ENCODE data around the gene CNOT3. TPM values are rescaled to one million over a fixed set of nuclear protein-coding genes. Genes with fewer than 3 reads are reported as not detected.
"Not testable (repeated sequence)": the region's sequence is repeated elsewhere in the genome, so short reads cannot be mapped to it uniquely, and the experiment has no call there.

Gene CNOT3
- total RNA-seq, 4 donors from 2014 or later: 18.0 to 27.9 (median 18.7) TPM

GRCh38 chr19:54099190-54099902 is 38.2 kb upstream of the CNOT3 start:
- Histone ChIP-seq H3K4me3 (no peak overlapping the region), H3K27me3 (peaks cover 0 to 14% (median 2%) of the 10 kb centered on the region in 4 donors), H3K4me1 (peaks cover 13 to 45% (median 23%) of the 10 kb centered on the region in 3 donors), H3K27ac (no peak overlapping the region), H3K36me3 (no peaks in the 10 kb centered on the region), H3K9me3 (no peaks in the 10 kb centered on the region)
- no peak for TF ChIP-seq CTCF (IDR thresholded peaks at IDR 0.05)
- no peak for TF ChIP-seq POLR2A (IDR thresholded peaks at IDR 0.05)
- no peak for DNase-seq
- intact Hi-C loops (cut with DNase I): no loop called here
- 78 to 80% methylated on average over 6 to 11 of the region's 12 CpGs for WGBS, 2 donors

GRCh38 chr19:54099903-54100255 is 37.7 kb upstream of the CNOT3 start:
- H3K36me3 ChIP-seq; DNase-seq; H3K27ac ChIP-seq; H3K9me3 ChIP-seq; intact Hi-C loops (cut with DNase I); H3K4me3 ChIP-seq: not testable (repeated sequence)
- Histone ChIP-seq H3K4me1 (peaks cover 13 to 49% (median 23%) of the 10 kb centered on the region in 3 donors), H3K27me3 (peaks cover 0 to 10% (median 2%) of the 10 kb centered on the region in 4 donors)
- 67 to 75% methylated on average over 6 to 9 of the region's 9 CpGs for WGBS, 2 donors

GRCh38 chr19:54100561-54100960 is 37.0 kb upstream of the CNOT3 start, which contains the start of gene OSCAR:
Gene OSCAR, minus strand, starts transcription at chr19:54100803. Its CDS starts 11 bp downstream, at chr19:54100792.
- peak in 1 of 4 donors; percentile 12 for TF ChIP-seq POLR2A (IDR thresholded peaks at IDR 0.05)
- TF ChIP-seq CTCF (IDR thresholded peaks at IDR 0.05): no peak
- WGBS, 2 donors: 27 to 57% methylated on average over 2 to 5 of the region's 5 CpGs
- DNase-seq: no peak
- no peak within 1 kb of the TSS for H3K4me3 ChIP-seq
- peaks cover 0 to 6% (median 2%) of the 10 kb centered on the region in 3 donors for H3K36me3 ChIP-seq
- peak within 1 kb of the TSS in 1 of 4 donors; percentile 17 for H3K27ac ChIP-seq
- H3K4me1 ChIP-seq: peaks cover 11 to 42% (median 20%) of the 10 kb centered on the region in 3 donors
- peaks cover 0 to 3% (median 2%) of the 10 kb centered on the region in 4 donors for H3K27me3 ChIP-seq
- H3K9me3 ChIP-seq: no peaks in the 10 kb centered on the region
- intact Hi-C loops (cut with DNase I): no loop called here

GRCh38 chr19:54102421-54103169 is 35.0 kb upstream of the CNOT3 start, which contains the start of gene NDUFA3:
Gene NDUFA3, plus strand, starts transcription at chr19:54102855. Its CDS starts 24 bp downstream, at chr19:54102879.
- Histone ChIP-seq H3K27ac (peak within 1 kb of the TSS; percentile 75 to 84 (median 80)), H3K4me1 (peaks cover 5 to 25% (median 14%) of the 10 kb centered on the region in 3 donors), H3K9me3 (no peaks in the 10 kb centered on the region), H3K27me3 (no peaks in the 10 kb centered on the region), H3K36me3 (peaks cover 5 to 26% (median 8%) of the 10 kb centered on the region in 3 donors), H3K4me3 (peak within 1 kb of the TSS; percentile 77 to 97 (median 90))
- 4 to 5% methylated on average over 18 to 27 of the region's 54 CpGs for WGBS, 2 donors
- TF ChIP-seq POLR2A (IDR thresholded peaks at IDR 0.05) (peak in 2 of 4 donors; percentile 55 to 70), CTCF (IDR thresholded peaks at IDR 0.05) (peak in 1 of 6 experiments; percentile 45)
- DNase-seq: peak; percentile 89
- intact Hi-C loops (cut with DNase I): no loop called here

GRCh38 chr19:54104998-54105715 is 32.4 kb upstream of the CNOT3 start:
- no peak for DNase-seq
- intact Hi-C loops (cut with DNase I): no loop called here
- WGBS, 2 donors: 84 to 90% methylated on average over 11 of the region's 11 CpGs
- peaks cover 19 to 52% (median 25%) of the 10 kb centered on the region in 3 donors for H3K36me3 ChIP-seq
- H3K4me3 ChIP-seq: no peak overlapping the region
- H3K9me3 ChIP-seq: no peaks in the 10 kb centered on the region
- no peaks in the 10 kb centered on the region for H3K27me3 ChIP-seq
- H3K4me1 ChIP-seq: peaks cover 5 to 25% (median 14%) of the 10 kb centered on the region in 3 donors
- TF ChIP-seq CTCF (IDR thresholded peaks at IDR 0.05): no peak
- no peak for TF ChIP-seq POLR2A (IDR thresholded peaks at IDR 0.05)
- H3K27ac ChIP-seq: no peak overlapping the region
